GM21723 (cell line): Measurements from ENCODE around the gene TEAD3.
"Not testable (repeated sequence)": the region's sequence is repeated elsewhere in the genome, so short reads cannot be mapped to it uniquely, and the experiment has no call there.

Source experiments
- ATAC-seq: cut with Tn5 transposase; IDR thresholded peaks from one replicate; pipeline ENCODE4 v1.9.1; 2021; ENCODE audit warnings: mild to moderate bottlenecking, moderate library complexity; ENCODE audit not compliant: unreplicated experiment

TEAD3 gene

GRCh38 chr6:35496841-35497570 is at the start of gene TEAD3:
TSS of gene TEAD3 (minus strand) at chr6:35497079.
- peak; percentile 43 for ATAC-seq

GRCh38 chr6:35544769-35545361 is 48.0 kb upstream of the TEAD3 start:
- no peak for ATAC-seq

GRCh38 chr6:35543459-35544193 is 46.7 kb upstream of the TEAD3 start:
- ATAC-seq: no peak

GRCh38 chr6:35541836-35542235 is 45.0 kb upstream of the TEAD3 start:
- no peak for ATAC-seq

- no peak for ATAC-seq
Measured at GRCh38 chr6:35539223-35539622, 42.3 kb upstream of the TEAD3 start.

- ATAC-seq: not testable (repeated sequence)
Measured at GRCh38 chr6:35535847-35536246, 39.0 kb upstream of the TEAD3 start.

GRCh38 chr6:35534407-35535170 is 37.7 kb upstream of the TEAD3 start:
- ATAC-seq: no peak

- no peak for ATAC-seq
Measured at GRCh38 chr6:35533981-35534380, 37.1 kb upstream of the TEAD3 start.

- no peak for ATAC-seq
Measured at GRCh38 chr6:35532126-35532525, 35.2 kb upstream of the TEAD3 start.

GRCh38 chr6:35524380-35525020 is 27.6 kb upstream of the TEAD3 start:
- ATAC-seq: no peak

- ATAC-seq: no peak
Measured at GRCh38 chr6:35522660-35523658, 26.1 kb upstream of the TEAD3 start.

- no peak for ATAC-seq
Measured at GRCh38 chr6:35522151-35522550, 25.3 kb upstream of the TEAD3 start.

GRCh38 chr6:35521235-35521634 is 24.4 kb upstream of the TEAD3 start:
- no peak for ATAC-seq

GRCh38 chr6:35519313-35520015 is 22.6 kb upstream of the TEAD3 start:
- no peak for ATAC-seq

GRCh38 chr6:35518566-35519312 is 21.9 kb upstream of the TEAD3 start:
- no peak for ATAC-seq

GRCh38 chr6:35517978-35518377 is 21.1 kb upstream of the TEAD3 start:
- not testable (repeated sequence) for ATAC-seq

GRCh38 chr6:35516712-35517111 is 19.8 kb upstream of the TEAD3 start:
- no peak for ATAC-seq

GRCh38 chr6:35515939-35516338 is 19.1 kb upstream of the TEAD3 start:
- not testable (repeated sequence) for ATAC-seq
